ENCODE results near the gene LUZP1.

- TF ChIP-seq POLR2A (IDR thresholded peaks at IDR 0.05), result no peak
- TF ChIP-seq, protein P1, sequence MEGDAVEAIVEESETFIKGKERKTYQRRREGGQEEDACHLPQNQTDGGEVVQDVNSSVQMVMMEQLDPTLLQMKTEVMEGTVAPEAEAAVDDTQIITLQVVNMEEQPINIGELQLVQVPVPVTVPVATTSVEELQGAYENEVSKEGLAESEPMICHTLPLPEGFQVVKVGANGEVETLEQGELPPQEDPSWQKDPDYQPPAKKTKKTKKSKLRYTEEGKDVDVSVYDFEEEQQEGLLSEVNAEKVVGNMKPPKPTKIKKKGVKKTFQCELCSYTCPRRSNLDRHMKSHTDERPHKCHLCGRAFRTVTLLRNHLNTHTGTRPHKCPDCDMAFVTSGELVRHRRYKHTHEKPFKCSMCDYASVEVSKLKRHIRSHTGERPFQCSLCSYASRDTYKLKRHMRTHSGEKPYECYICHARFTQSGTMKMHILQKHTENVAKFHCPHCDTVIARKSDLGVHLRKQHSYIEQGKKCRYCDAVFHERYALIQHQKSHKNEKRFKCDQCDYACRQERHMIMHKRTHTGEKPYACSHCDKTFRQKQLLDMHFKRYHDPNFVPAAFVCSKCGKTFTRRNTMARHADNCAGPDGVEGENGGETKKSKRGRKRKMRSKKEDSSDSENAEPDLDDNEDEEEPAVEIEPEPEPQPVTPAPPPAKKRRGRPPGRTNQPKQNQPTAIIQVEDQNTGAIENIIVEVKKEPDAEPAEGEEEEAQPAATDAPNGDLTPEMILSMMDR (IDR thresholded peaks at IDR 0.05), result no peak
Observed at GRCh38 chr1:23092447-23092846, 76.2 kb downstream of the LUZP1 start.

Measured in transverse colon (tissue), 3 donors.